A673 (cell line): Measurements from ENCODE around the gene ATG101. TPM values are rescaled to one million over a fixed set of nuclear protein-coding genes. Genes with fewer than 3 reads are reported as not detected.

Experiments
- BruUV-seq: library from RNA; stranded (reverse); fragments of 400-500 nt; replicated peaks from 2 replicates; lab custom pipeline; 2021; lab: Mats Ljungman, UMichigan
- CTCF ChIA-PET: fragments of 300-600 bp; sonication (Branson Sonifier 250); formaldehyde crosslinking; loops from one replicate; lab custom pipeline; 2022; ENCODE audit warnings: antibody characterized with exemption; lab: Charles Lee
- POLR2A ChIA-PET: fragments of 300-600 bp; sonication (Branson Sonifier 250); formaldehyde crosslinking; loops from one replicate; lab custom pipeline; 2022; ENCODE audit warnings: antibody characterized with exemption; ENCODE audit not compliant: low non-redundant PET; lab: Charles Lee
- DNase-seq: peaks from one replicate; pipeline ENCODE4 v3.0.0-alpha.2; 2015; ENCODE audit warnings: low spot score
- H3K27ac ChIP-seq: fragments of 200-600 bp; sonication (generic); 2 replicates; pipeline ENCODE4 v1.5.1; 2016; ENCODE audit warnings: mixed run types, low read depth, mild to moderate bottlenecking, mixed read lengths, antibody characterized with exemption, low read length; ENCODE audit not compliant: poor library complexity, severe bottlenecking
- H3K27me3 ChIP-seq: fragments of 200-600 bp; sonication (generic); replicated peaks from 2 replicates; pipeline ENCODE4 v1.6.1; 2017; ENCODE audit warnings: mixed run types, low read depth, mild to moderate bottlenecking, mixed read lengths, antibody characterized with exemption, low read length; ENCODE audit not compliant: insufficient read depth, poor library complexity
- H3K36me3 ChIP-seq: fragments of 200-600 bp; sonication (generic); 2 replicates; pipeline ENCODE4 v1.6.1; 2016; ENCODE audit warnings: mixed run types, mild to moderate bottlenecking, mixed read lengths, antibody characterized with exemption, low read length; ENCODE audit not compliant: insufficient read depth, poor library complexity, severe bottlenecking
- H3K4me1 ChIP-seq: fragments of 200-600 bp; sonication (generic); 2 replicates; pipeline ENCODE4 v1.6.1; 2017; ENCODE audit warnings: mixed run types, mild to moderate bottlenecking, mixed read lengths, antibody characterized with exemption, low read length; ENCODE audit not compliant: insufficient read depth, poor library complexity, severe bottlenecking
- H3K4me3 ChIP-seq: fragments of 200-600 bp; sonication (generic); 2 replicates; pipeline ENCODE4 v1.5.1; 2016; ENCODE audit warnings: low read depth, mixed run types, mild to moderate bottlenecking, mixed read lengths, low read length; ENCODE audit not compliant: poor library complexity, severe bottlenecking
- H3K9me3 ChIP-seq: fragments of 200-600 bp; sonication (generic); 2 replicates; pipeline ENCODE4 v1.6.1; 2016; ENCODE audit warnings: mixed run types, low read depth, mild to moderate bottlenecking, mixed read lengths, antibody characterized with exemption, low read length; ENCODE audit not compliant: poor library complexity, severe bottlenecking
- EZH2 ChIP-seq: fragments of 200-600 bp; sonication (generic); IDR thresholded peaks from 2 replicates; pipeline ENCODE4 v1.6.1; 2017; ENCODE audit warnings: borderline replicate concordance, low read depth, mild to moderate bottlenecking, mixed read lengths, antibody characterized with exemption, low read length; ENCODE audit not compliant: poor library complexity, severe bottlenecking
- intact Hi-C: fragments of 100-400 bp; cut with micrococcal nuclease; formaldehyde crosslinking; loops from one replicate; pipeline ENCODE4 v1.10.0; 2022; ENCODE audit not compliant: unreplicated experiment
- total RNA-seq: library from RNA; stranded (reverse); gene quantifications from 2 replicates; pipeline ENCODE4 v1.2.3, GENCODE V29; 2021
- TF ChIP-seq, protein P1 (sequence below): fragments of 300-800, 200-600 bp; sonication (generic); conservative IDR thresholded peaks from 2 replicates; pipeline ENCODE4 v1.5.1; 2017; ENCODE audit warnings: low read depth, mild to moderate bottlenecking, antibody characterized with exemption, low read length, moderate library complexity, mixed read lengths

Gene ATG101
- total RNA-seq, 1 experiment from 2014 or later: 52.0 TPM

GRCh38 chr12:52058631-52059361 is 11.0 kb upstream of the ATG101 start:
- intact Hi-C loops: no loop called here
- TF ChIP-seq EZH2: no peak
- TF ChIP-seq, protein P1, sequence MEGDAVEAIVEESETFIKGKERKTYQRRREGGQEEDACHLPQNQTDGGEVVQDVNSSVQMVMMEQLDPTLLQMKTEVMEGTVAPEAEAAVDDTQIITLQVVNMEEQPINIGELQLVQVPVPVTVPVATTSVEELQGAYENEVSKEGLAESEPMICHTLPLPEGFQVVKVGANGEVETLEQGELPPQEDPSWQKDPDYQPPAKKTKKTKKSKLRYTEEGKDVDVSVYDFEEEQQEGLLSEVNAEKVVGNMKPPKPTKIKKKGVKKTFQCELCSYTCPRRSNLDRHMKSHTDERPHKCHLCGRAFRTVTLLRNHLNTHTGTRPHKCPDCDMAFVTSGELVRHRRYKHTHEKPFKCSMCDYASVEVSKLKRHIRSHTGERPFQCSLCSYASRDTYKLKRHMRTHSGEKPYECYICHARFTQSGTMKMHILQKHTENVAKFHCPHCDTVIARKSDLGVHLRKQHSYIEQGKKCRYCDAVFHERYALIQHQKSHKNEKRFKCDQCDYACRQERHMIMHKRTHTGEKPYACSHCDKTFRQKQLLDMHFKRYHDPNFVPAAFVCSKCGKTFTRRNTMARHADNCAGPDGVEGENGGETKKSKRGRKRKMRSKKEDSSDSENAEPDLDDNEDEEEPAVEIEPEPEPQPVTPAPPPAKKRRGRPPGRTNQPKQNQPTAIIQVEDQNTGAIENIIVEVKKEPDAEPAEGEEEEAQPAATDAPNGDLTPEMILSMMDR: no peak
- BruUV-seq: no TSS peak
- Histone ChIP-seq H3K27ac (no peak overlapping the region), H3K36me3 (peaks cover 14% of the 10 kb centered on the region), H3K9me3 (no peaks in the 10 kb centered on the region), H3K4me1 (no peaks in the 10 kb centered on the region), H3K4me3 (no peak overlapping the region), H3K27me3 (no peaks in the 10 kb centered on the region)
- no peak for DNase-seq
- POLR2A ChIA-PET: no interaction called here
- CTCF ChIA-PET: interaction anchor here (1.3 to 1.4 kb wide), 2 partner anchors 10 to 33 kb away, joined by 4 to 5 read pairs; no protein-coding TSS in a partner anchor

DNA sequence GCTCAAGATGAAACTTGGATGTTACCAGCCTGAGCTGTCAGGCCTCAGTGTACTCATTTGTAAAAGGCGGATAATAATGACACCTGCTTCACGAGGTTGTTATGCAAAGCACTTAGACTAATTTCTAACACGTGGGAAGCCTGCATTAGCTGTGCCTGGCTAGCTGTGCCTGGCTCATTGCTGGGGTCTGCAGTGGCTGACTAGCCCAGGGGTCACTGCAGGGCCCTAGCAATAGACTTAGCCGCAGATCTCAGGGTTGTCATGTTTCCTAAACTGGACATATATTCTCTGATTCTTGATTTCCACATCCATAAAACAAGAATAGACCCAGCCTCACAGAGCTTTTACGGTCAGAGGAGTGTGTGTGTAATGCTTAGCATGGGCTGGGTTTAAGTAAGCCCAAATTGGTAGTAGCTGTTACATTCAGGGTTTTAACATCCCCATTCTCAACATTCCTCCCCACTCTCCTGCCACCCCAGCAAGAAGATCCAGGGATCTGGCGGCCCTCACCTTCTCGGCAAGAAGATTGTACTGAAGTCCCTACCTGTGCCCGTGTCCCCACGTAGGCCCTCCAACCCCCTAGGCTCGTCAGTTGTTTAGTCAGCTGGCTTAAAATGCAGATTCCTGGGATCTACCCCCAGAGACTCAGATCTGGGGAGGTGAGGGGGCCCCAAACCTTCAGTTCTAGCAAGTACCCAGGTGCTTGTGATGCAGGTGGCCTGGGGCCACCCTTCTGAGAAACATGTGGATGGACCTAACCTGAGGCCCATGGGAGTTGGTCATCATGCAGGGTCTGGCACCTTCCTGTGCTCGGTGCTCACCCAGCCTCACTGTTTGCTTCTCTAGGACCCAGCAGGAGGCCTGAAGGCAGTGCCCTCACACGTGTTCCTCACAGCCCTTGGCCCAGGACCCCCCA is 9.9 kb upstream of the ATG101 start:
- H3K27ac ChIP-seq: no peak overlapping the region
- no TSS peak for BruUV-seq
- intact Hi-C loops: no loop called here
- peaks cover 10% of the 10 kb centered on the region for H3K36me3 ChIP-seq
- H3K9me3 ChIP-seq: no peaks in the 10 kb centered on the region
- ChIA-PET POLR2A (no interaction called here), CTCF (interaction anchor here (1.3 to 1.4 kb wide), 2 partner anchors 9 to 34 kb away, joined by 4 to 5 read pairs; no protein-coding TSS in a partner anchor)
- no peaks in the 10 kb centered on the region for H3K4me1 ChIP-seq
- TF ChIP-seq EZH2: no peak
- TF ChIP-seq, protein P1: no peak
- H3K4me3 ChIP-seq: no peak overlapping the region
- no peaks in the 10 kb centered on the region for H3K27me3 ChIP-seq
- DNase-seq: no peak

DNA sequence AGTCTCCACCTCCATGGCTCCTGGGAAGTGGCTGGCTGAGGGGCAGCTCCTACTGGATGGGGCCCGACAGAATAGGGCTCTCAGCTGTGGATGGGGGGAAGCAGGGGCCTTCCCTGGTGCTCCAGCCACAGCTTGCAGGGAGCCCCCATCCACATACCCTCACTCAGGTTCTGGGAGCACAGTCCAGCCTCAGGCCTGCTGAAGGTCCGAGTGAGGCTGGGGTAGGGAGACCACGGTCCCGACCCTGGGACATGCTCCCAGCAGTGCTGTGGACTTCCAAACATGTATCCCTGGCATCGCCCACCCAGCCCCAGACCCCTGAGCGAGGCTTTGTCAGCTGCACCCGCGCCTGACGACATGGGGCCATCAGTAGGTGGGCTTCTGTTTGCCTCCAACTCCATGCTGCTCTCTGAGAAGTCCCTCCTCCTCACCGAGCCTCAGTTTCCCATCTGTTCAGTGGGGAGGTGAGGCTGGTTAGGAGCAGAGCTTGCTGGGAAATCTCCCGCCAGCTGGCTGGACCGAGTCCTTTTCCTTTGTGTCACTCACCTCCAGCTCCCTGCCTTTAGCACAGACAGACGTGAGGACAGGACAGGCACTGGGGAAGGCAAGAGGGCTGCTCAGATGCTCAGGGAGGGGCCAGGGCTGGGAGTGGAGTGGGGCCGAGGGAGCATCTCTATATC is 9.1 kb upstream of the ATG101 start:
- Histone ChIP-seq H3K9me3 (no peaks in the 10 kb centered on the region), H3K4me3 (no peak overlapping the region), H3K27me3 (no peaks in the 10 kb centered on the region), H3K36me3 (peaks cover 6% of the 10 kb centered on the region), H3K27ac (no peak overlapping the region), H3K4me1 (no peaks in the 10 kb centered on the region)
- no TSS peak for BruUV-seq
- ChIA-PET POLR2A (no interaction called here), CTCF (no interaction called here)
- DNase-seq: no peak
- intact Hi-C loops: no loop called here
- TF ChIP-seq, protein P1: no peak
- no peak for TF ChIP-seq EZH2
